GM19395 (cell line): ENCODE measurements around the gene FAM89B.
A peak's percentile ranks its signal among the peaks of the same experiment; 100 is the strongest.

Source experiments
- ATAC-seq: cut with Tn5 transposase; IDR thresholded peaks from one replicate; pipeline ENCODE4 v1.9.1; 2021; ENCODE audit warnings: mild to moderate bottlenecking, moderate library complexity; ENCODE audit not compliant: unreplicated experiment

The FAM89B gene

DNA sequence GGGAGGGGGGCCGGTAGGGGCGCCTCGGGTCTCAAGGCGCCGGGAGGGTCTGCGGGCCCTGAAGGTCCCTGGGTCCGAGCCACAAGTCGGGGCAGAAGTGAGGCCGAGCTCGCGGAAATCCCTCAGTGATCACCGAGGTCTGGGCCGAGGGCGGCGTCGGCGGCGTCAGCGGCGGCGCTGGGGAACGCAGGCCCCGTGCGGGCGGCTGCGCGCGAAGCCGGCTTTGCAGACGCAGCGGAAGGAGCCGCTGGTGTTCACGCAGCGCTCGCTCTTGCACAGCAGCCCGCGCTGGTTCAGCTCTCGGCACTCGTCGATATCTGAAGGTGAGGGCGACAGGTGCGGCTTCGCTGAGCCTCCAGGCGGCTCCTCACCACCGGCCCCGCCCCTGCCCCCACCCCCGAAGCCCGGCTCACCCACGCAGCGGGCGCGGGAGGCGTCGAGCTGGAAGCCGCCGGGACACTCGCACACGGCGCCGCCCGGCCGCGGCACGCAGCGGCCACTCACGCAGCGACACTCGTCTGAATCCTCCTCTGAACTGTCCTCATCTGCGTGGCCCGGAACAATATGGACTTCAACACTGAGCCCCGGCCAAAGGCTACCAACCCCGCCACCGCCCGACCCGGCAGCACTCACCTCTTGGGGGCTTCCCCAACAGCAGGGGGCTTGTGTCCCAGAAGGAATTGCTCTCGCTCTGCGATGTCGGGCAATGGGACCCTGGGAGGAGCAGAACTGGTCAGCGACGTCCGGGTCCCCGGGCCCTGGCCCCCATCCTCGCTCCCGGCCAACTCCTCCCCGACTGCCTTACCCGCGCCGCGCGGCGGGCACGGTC is 33.2 kb upstream of the FAM89B start:
- ATAC-seq: no peak

- peak; percentile 55 for ATAC-seq
Observed at GRCh38 chr11:65539744-65540289, 32.5 kb upstream of the FAM89B start.

DNA sequence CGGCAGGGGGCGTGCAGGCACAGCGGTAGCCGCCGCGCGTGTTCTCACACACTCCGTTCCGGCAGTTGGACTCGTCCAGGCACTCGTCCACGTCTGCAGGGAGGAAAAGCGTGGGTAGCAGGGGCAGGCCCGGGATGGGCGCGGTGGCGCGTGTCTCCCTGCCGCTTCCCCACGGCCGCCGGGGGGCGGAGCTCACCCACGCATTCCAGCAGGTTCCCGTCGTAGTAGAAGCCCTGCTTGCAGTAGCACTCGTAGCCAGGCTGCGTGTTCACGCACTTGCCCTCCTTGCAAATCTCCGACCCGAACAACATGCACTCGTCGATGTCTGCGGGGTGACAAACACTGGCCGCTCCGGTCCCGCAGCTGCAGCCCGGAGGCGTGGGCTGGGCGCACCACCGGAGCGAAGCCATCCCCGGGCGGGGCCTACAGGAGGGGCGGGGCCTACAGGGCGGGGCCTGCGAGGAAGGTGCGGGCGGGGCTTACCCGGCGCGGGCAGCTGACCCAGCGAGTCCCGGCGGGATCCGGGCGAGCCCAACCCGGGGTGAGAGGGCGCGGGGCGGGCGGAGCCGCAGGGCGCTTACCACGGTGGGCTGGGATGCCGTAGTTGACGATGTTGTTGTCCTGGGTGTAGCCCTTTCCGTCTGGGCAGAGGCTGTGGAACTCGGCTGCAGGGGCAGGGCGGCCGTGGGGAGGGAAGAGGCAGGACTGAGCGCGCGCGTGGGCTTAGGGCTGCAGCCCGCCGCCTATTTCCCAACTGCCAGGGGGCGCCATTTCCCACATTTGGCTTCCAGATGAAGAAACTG is 31.8 kb upstream of the FAM89B start:
- ATAC-seq: peak; percentile 60

GRCh38 chr11:65541093-65541982 is 31.0 kb upstream of the FAM89B start:
- ATAC-seq: no peak

GRCh38 chr11:65542738-65543390 is 29.5 kb upstream of the FAM89B start:
- no peak for ATAC-seq

- no peak for ATAC-seq
Observed at GRCh38 chr11:65545853-65546216, 26.5 kb upstream of the FAM89B start.

- ATAC-seq: peak; percentile 65
Observed at GRCh38 chr11:65546217-65546958, 25.9 kb upstream of the FAM89B start.

GRCh38 chr11:65547446-65548125 is 24.8 kb upstream of the FAM89B start:
- ATAC-seq: no peak

DNA sequence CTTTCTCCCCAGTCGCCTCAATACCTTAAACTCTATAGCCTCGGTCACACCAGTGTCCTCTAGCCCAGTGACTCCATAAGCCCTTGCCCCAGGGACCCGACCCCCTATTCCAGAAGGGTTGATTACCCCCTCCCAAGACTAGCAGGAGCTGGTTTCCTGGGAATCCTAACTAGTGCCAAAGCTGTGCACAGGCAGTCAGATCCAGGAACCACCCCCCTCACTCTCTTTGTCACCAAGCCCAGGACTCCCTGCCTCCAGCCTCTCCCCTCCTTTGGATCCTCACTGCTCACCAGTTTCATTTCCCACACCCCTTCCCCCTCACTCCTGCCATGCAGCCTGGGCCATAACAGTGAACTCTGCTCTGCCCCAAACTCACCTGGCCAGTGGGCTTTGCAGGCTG is 23.9 kb upstream of the FAM89B start:
- no peak for ATAC-seq

GRCh38 chr11:65549096-65549495 is 23.2 kb upstream of the FAM89B start:
- no peak for ATAC-seq

- no peak for ATAC-seq
Observed at GRCh38 chr11:65551572-65552387, 20.6 kb upstream of the FAM89B start.

- no peak for ATAC-seq
Observed at GRCh38 chr11:65552388-65552951, 19.9 kb upstream of the FAM89B start.

GRCh38 chr11:65553301-65554001 is 18.9 kb upstream of the FAM89B start:
- ATAC-seq: no peak

DNA sequence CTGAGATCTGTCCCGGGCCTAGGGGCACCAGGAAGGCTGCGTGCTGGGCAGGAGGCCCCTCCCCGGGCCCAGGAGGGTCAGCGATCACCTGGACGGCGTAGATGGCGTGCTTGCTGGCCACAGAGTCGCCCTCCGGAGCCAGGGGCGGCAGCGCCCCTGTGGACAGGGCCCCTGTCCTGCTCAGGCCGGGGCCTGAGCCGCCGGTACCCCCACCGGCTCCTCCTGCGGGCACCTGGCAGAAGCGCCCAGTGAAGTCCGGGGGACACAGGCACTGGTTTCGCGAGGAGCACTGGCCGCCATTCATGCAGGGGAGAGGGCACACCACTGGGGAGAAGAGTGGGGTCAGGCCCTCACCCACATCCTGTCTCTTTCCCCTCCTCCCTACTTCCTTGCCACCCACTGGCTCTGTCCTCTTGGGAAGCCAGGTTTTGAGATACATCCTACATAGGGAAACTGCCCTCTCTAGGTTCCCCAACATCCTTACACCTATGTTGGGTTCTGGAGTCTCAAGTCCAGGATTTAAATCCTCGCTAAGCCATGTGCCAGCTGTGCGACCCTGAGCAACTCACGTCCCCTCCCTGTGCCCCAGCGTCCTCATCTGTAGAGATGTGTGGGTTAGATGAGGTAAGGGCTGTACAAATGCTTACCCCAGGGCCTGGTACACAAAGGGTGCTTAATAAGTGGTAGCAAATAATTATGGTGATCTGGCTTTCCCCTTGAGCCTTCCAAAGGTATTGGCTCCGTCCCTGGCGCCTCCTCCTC is 18.1 kb upstream of the FAM89B start:
- ATAC-seq: no peak

- no peak for ATAC-seq
Observed at GRCh38 chr11:65554842-65555430, 17.4 kb upstream of the FAM89B start.

GRCh38 chr11:65555693-65556231 is 16.6 kb upstream of the FAM89B start:
- ATAC-seq: no peak
